ENCODE results near the gene MRM2.

MRM2 gene

DNA sequence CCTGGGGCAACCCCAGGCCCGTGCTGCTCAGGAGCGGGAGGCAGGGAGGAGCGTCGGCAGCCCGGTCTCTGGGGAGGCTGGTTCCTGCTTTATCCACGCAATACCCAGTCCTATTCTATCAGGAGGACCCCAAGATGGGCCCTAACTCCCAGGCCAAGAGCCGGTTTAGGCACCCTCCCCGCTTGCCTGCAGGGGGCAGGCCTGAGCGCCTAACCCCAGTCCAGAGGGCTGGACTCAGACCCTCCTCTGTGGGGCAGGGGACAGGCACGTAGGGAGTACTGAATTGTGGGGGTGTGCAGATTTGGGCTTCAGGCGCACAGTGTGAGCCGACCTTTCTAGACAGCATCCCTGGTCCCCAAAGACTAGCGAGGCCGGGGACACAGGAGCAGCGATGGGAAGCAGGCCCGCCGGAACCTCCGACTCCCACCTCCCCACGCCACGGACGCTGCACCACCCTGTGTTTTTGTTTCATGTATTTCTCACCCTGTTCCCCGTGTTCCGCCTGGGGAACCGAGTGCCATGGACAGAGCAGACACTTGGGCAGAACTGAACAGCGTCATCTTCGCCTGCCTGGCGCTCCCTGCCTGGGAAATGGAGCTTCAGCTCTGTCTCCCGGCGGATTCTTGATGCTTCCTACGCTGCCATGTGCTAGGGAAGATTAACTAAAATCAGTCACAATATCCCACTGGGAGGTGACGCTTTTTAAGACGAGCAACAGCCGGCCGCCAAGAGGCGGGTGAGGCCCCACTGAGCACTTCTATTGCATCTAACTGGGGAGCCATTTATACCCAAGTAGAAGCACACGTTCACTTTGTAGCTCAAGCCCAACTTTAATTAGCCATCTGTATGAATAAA lies 5.4 kb upstream of the MRM2 start:
- no peak for DNase-seq (ENCODE audit: low read depth)

DNA sequence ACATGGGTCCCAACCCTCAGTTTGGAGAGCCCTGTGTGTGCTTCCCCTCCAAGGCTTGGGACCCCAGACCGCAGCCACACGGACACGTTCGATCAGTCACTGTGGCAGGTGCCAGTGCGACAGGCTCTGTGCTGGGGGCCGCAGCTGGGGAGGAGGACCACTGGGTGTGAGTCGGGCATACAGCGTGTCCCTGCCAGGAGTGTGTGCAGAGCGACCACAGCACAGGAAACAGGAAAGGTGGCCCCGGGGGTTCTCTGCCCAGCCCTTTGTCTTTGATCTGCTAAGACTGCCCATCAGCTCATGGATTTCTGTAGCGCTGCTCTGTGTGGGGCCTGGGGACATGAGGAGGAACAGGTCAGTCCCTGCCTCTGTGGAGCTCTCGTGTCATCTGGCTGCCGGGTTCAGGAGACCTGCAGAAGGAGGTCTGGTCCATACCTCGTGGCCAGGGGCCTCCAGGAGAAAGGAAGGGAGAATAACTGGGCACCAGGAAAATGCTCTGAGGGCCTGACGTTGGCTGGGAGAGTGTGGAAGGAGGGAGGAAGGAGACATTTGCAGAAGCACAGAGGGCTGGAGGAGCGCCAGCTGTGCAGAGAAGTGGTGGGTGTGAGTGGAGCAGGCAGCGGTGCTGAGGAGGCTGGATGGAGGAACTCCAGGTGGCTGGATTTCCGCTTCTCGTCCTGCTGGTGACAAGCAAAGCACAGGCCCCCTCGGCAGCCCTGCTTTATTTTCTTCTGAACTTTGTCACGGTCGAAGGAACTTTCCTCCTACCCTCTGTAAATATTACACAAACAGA lies 4.1 kb upstream of the MRM2 start:
- no peak for DNase-seq (ENCODE audit: low read depth)

DNA sequence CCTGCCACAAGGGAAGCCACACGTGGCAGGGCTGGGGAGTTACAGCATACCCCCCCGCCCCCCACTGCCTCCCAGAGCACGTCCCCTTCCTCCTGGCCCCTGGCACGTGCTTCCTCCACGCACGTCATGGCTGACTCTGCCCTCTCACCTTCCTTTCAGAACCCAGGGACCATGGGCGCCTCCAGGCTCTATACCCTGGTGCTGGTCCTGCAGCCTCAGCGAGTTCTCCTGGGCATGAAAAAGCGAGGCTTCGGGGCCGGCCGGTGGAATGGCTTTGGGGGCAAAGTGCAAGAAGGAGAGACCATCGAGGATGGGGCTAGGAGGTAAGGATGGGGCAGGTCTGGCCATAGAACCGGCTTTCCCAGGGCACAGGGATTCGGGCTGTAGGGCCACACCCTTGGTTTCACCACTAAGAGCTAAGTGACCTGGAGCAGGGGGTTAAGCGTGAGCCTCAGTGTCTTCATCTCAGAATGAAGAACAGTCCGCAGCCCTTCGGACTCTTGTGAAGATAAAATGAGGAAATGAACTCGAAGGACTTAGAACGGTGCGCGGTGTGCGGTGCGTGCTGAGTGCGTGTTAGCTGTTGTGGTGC lies 2.5 kb upstream of the MRM2 start:
- DNase-seq (ENCODE audit: low read depth), result no peak

DNA sequence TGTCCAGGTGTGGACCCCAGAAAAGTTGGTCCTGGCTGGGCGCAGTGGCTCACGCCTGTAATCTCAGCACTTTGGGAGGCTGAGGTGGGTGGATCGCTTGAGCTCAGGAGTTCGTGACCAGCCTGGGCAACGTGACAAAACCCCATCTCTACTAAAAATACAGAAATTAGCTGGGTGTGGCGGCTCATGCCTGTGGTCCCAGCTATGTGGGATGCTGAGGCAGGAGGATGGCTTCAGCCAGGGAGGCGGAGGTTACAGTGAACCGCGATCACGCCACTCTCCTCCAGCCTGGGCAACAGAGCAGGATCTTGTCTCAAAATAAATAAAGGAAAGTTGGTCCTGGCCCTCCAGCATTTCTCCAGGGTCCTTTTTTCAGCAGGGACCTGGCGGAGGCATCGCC lies 1.5 kb upstream of the MRM2 start:
- no peak for DNase-seq (ENCODE audit: low read depth)

DNA sequence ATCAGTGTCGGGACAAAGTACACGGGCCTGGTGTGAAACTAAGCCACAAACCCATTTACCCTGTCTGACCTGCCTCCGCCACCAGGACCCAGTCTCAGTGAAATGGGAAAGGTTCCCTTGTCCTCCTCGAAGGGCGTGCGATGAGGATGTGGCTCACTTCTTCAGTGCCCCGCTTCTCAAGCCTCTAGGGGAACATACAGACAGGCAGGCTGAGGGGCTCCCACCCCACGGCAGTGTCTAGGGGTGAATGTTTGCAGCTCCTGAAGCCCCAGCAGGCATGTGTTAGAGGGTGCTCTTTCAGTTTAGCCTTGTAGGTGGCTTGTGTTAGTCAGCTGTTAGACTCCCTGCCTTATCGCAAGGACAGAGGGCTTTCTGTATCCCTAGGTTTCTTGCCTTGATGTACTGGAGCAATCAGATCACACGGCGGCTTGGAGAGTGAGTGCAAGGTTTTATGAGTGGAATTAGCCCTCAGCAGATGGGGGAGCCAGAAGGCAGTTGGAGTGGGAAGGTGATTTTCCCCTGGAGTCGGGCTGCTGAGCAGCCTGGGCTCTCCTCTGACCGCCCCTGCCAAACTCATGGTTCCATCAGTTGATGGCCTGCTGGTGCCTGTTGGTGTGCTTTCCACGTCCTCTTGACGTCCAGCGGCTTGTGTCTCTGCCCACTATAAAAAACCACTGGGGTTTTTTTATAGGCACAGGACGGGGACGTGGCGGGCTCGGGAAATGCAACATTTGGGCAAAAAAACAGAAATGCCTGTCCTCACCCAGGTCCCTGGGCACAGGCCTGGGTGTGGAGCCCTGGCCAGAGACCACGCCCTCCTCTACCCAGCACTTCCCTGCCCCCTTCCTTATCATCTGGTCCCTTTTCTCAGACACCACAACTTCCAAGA lies 780 bp upstream of the MRM2 start:
- no peak for DNase-seq (ENCODE audit: low read depth)

DNA sequence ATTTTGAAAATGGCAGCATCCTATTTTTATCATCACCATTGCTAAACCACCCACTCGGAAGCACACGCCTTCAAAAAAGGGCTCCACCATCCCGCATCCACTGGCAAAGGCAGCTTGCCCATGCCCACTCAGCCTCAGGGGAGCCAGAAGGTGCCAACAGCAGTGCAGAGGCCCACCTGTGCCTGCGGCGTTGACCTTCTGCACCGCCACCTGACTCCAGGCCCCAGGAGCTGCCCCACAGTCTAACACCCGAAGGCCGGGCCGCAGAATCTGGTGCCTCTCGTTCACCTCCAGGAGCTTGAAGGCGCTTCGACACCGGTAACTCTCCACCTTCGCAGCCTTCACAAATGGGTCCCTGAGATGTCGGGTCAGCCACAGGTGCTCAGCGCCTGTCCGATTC lies 2.8 kb downstream of the MRM2 start:
- DNase-seq (ENCODE audit: low read depth), result no peak

DNA sequence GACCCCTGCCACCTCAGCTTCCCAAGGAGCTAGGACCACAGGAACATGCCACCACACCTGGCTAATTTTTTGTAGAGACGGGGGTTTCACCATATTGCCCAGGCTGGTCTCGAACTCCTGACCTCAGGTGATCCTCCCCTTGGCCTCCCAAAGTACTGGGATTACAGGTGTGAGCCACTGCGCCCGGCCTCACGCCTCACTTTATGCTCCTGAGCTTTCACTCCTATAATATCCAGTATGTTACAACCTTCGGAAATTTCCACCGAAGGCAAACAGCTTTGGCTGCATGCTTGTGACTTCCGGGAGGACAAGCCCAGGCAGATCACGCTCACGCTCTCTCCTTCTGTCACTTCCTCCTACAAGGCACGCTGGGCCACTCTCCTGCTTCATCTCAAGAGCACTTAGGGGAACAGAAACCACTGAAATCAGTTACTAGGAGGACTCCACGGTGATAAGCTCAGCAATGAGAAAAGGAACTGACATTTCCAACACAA lies 4.8 kb downstream of the MRM2 start:
- DNase-seq (ENCODE audit: low read depth), result no peak

DNA sequence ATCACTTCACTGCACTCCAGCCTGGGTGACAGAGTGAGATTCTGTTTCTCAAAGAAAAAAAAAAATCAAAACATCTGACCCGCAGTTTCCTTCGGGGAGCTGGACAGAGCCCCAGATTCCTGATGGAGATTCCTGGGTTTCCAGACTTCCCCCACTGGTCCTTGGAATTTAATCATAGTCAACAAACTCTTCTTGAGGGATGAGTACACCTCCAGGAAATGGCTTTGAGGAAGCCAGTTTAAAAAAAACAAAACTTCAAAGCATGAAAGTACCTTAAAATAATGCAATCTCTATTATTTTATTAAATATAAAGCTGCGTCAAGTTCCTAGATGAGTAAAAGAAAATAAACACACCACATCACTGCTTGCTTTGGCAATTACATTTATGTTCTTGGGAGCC lies 8.1 kb downstream of the MRM2 start:
- no peak for DNase-seq (ENCODE audit: low read depth)

DNA sequence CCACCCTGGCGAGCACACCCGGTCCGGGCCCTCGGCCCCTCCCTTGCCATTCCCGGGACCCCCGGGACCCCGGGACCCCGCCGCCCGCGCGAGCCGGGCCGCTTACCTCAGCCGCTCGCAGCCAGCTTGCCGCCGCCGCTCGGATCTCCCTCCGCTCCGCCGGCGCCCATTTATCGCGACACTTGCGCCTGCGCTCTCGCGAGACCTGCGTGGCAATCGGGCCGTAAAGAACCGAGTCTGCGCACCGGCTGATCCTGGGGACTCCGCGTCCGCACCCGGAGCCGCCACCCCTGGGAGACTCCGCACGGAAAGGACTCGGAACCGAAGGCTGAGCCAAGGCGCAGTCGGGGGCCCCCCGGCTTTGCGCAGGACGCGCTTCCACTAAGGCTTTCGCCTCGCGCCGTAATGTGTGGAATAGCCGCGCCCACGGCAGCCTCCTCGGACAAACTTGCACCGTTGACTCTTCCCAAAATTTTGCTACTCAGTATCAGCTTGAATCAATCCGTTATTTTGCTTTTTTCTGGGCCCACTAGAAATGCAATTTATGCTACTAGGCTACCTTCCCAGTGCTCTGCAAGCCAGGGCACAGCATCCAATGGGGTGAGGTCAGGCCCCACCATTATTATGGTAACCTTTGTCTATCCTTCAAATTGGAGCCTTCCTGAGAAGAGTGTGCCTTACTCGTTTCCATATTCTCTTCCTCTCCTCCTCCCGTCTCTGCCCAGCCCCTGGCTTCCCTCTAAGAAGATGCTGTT lies 9.1 kb downstream of the MRM2 start, which contains the start of gene MAD1L1:
TSS of gene MAD1L1 (minus strand) at position 180 of the 755 bp plus-strand sequence. CDS start 2,812 bp downstream, outside the sequence.
- DNase-seq (ENCODE audit: low read depth), result peak; percentile 80

DNA sequence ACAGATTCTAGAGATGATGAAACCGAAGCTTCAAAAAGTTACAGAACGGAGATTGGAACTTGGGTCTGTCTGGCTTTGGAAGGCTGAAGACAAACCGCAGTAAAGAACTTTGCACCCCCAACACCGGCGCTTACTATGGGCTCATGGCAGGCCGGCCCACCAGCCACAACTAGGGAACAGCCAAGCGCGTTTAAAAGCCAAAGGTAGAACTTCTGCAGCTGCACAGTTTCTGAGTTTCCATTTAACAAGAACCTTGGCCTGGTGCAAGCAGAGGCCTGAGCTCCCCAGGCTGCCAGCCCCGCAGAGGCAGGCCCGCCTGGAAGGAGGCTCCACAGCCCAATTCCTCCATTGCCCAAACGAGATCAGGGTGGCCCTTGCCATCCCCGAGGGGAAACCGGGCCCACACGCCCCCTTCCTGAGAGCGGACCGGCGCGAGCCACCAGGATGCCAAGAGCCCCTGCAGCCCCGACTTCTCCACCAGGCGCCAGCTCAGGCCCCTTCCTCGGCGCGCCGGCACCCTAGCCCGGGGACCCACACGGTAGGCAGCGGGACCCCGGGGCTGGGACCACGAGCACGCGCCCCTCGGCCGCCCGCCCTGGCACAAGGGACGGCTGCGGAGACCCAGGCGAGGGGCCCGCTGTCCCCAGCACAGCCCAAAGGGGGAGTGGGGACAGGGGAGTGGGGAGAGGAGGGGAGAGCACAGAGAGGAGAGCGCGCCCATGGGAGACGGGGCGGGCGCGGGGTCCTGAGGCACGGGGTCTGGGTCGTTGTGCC lies 9.8 kb downstream of the MRM2 start:
- DNase-seq (ENCODE audit: low read depth), result no peak

DNA sequence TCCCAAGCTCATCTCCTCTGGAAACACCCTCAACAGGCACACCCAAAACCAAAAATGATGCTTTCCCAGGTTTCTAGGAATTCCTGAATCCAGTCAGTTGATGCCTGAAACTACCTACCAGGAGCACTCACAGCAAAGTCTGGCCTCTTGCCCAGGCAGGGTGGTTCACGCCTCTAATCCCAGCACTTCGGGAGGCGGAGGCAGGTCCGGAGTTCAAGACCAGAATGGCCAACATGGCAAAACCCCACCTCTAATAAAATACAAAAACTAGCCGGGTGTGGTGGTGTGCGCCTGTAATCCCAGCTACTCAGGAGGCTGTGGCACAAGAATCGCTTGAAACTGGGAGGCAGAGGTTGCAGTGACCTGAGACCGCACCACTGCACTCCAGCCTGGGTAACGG lies 11.1 kb downstream of the MRM2 start:
- no peak for DNase-seq (ENCODE audit: low read depth)

DNA sequence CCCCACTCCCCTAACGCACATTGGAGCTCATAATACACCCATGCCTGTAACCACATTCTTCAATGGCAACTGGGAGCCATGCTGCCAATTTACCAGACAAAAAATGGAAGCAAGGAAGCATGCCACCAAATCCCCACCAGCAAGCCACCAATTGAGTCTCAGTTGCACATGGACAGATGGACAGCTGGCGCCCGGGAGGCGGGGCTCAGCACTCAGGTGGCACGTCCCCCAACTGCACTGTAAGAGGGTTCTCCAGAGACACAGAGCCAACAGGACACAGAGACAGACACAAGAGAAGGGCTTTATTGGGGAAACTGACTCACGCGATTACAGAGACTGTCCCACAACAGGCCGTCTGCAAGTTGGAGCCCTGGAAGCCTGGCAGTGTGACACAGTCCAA lies 11.8 kb downstream of the MRM2 start:
- DNase-seq (ENCODE audit: low read depth), result no peak

DNA sequence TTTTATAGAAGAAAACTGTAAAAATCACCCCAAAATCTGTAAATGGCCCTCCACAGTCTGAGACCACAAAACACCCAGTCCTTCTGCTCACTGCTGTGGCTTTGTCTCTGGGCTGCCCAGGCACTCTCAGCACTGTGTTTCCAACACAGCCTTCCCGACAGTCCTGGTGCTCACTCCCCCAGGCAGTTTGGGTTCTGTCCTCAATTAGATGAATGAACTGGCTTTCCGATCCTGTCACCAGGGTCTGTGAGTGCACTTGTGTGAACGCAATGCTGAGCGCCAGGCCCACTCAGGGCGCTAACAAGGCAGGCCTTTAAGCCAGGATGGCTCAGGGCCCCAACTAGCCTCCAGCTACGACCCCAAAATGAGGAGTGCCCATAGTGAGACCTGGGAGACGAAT lies 12.5 kb downstream of the MRM2 start:
- no peak for DNase-seq (ENCODE audit: low read depth)

DNA sequence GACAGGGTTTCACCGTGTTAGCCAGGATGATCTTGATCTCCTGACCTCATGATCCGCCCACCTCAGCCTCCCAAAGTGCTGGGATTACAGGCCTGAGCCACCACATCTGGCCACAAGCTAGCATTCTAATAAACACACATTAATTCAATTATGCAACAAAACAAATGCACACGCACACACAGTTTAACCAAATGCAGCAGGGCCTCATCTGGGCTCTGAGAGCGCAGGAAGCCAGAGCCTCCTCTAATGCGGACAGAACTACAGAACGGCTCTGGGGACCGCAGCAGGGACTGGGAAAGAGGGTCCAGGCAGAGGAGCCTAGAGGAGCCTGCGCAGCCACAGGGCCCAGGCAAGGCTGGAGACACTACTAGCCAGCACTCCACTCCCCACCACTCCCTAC lies 13.1 kb downstream of the MRM2 start:
- DNase-seq (ENCODE audit: low read depth), result no peak

DNA sequence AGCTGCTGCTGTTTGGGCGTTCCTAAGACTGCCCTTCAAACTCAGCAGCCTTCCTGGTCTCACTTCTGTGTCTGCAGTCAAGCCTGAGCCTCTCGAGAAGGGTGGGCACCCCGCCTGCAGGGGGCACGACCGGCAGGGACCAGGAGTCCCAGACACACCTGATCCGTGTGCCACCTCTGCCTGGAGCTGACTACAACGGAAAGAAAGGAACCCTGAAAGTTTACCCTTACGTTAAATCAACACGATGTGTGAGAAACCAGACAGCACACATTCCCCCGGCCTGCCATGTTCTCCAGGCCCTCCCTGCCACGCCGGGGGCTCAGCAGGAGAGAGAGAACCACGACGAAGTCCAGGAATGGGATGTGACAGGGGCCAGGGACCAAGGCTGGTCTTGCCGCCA lies 14.3 kb downstream of the MRM2 start:
- DNase-seq (ENCODE audit: low read depth), result no peak

DNA sequence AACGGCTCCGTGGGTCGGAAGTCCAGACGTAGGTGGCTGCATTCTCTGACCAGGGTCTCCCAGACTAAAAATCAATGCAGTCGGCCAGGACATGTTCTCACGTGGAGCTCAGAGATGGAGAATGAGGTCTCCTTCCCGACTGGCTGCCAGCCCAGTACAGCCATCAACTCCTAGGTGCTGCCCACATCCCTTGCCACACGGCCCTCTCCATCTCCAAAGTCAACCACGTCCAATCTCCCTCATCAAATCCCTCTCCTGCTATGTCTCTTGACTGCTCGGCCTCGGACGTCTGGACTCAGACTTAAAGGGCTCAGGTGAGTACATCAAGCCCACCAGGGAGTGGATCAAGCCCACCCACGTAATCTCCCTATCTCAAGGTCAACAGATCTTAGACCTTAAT lies 16.2 kb downstream of the MRM2 start:
- no peak for DNase-seq (ENCODE audit: low read depth)

DNA sequence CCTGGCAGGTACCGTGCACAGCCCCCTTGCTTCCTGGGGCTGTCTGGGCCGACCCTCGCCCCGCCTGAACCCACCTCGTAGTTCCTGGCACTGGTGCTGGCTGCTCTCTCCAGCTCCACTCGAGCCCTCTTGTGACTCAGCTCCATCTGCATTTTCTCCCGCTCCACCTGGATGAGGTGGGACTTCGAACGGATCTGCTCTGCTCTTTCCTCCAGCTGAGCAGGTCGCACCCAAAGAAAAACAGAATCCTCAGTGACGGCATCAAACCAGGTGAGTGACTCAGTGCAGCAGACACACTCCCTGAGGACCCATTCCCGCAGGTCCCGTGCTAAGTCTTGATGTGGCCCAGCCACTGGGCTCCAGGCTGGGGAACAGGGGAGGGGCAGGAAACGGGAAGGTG lies 16.7 kb downstream of the MRM2 start:
- no peak for DNase-seq (ENCODE audit: low read depth)

DNA sequence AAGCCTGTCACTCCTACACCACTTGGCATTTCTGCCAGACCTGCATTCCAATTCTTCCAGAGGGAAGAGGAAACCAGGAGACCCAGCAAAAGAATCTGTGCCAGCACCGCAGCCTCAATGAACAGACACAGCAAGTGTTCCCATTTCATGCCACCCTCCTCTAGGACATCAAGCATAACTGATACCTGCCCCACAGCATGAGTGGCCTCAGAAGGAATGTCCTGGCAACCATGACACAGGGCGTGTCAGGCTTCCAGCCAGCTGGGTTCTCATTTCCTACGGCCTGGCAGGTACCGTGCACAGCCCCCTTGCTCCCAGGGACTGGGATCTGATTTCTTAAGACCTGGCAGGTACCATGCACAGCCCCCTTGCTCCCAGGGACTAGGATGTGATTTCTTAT lies 17.1 kb downstream of the MRM2 start:
- DNase-seq (ENCODE audit: low read depth), result no peak

DNA sequence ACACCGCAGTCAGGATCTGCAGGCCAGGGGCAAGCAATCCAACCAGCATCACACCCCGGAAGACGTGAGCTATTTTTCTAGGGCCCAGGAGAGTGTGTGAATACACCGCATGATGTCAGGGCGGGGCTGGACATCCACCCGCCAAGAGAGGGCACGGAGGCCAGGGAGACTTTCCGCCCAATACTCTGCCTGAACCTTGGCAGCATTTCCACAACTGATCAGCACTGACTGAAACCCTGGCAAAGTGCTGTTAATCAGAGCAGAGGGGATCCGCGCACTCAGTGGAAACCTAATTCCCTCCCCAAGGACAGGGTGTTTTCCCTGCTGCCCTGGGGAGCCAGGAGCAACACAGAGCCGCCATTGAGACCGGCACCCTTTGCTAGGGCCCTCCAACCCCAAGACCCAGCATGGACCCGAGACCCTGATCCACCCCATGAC lies 17.5 kb downstream of the MRM2 start:
- DNase-seq (ENCODE audit: low read depth), result no peak

DNA sequence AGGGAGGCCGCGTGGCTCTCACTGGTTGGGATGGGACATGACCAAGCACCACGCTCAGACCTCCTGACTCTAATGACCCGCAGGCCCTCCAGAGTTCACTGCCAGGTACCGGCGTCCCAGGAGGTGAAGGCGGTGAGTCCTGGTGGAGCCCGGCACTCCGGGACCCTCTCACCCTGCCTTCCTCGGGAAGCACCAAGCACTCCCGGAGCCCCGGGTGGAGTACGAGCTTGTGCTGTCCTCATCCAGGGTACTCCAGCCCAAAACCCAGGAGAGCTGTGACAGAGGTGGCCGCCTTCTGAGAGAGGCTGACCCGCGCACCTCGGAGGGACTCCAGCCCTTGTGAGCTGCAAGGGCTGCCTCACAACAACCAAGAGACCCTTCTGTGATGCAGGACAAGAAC lies 18.7 kb downstream of the MRM2 start:
- no peak for DNase-seq (ENCODE audit: low read depth)

Data from stimulated activated CD8-positive, alpha-beta memory T cell treated with anti-CD3 and anti-CD28 coated beads, Interleukin-12 subunit alpha, Interleukin-12 subunit beta, amount 100 ng/mL, for 1 hour (primary cell).